NCI-H1048 (cell line): ENCODE measurements around the gene TUBGCP6.
"Not testable (repeated sequence)": the region's sequence is repeated elsewhere in the genome, so short reads cannot be mapped to it uniquely, and the experiment has no call there.

Experiments
- DNase-seq: peaks from one replicate; lab custom pipeline; 2025; lab: John Stamatoyannopoulos, UW

The TUBGCP6 gene

DNA sequence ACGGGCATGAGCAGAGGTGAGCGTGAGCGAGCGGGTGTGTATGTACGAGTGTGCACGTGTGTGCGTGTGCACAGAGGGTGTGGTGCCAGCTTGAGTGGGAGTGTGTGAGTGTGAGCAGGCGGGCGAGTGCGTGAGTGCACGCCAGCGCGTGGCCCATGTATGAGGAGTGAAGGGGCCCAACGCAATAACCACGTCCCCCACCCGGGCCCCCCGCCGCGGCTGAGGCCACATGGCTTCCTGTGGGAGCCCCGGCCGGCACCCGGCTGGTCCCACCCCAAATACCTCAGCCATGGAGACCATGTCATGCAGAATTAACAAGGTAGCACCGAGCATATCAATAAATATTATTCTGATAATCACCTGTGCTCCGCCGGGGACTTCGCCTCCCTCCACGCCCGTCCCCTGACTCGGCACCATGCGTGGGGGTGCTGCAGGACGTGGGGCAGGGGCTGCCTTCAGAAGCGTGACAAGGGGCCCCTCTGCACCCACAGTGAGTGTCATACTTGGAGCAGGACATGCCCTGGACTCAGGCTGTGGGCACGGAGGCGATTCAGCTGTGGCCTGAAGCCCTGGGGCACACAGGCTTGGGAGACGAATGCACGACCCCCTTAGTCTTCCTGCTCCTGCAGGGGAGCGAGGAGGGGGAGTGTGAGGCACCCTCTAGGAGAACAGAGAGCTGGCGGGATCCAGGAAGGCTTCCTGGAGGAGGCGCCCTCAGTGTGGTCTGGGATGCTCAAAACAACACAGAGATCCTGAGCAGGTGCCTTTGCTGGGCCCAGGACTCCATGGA is 64.7 kb downstream of the TUBGCP6 start:
- no peak for DNase-seq

DNA sequence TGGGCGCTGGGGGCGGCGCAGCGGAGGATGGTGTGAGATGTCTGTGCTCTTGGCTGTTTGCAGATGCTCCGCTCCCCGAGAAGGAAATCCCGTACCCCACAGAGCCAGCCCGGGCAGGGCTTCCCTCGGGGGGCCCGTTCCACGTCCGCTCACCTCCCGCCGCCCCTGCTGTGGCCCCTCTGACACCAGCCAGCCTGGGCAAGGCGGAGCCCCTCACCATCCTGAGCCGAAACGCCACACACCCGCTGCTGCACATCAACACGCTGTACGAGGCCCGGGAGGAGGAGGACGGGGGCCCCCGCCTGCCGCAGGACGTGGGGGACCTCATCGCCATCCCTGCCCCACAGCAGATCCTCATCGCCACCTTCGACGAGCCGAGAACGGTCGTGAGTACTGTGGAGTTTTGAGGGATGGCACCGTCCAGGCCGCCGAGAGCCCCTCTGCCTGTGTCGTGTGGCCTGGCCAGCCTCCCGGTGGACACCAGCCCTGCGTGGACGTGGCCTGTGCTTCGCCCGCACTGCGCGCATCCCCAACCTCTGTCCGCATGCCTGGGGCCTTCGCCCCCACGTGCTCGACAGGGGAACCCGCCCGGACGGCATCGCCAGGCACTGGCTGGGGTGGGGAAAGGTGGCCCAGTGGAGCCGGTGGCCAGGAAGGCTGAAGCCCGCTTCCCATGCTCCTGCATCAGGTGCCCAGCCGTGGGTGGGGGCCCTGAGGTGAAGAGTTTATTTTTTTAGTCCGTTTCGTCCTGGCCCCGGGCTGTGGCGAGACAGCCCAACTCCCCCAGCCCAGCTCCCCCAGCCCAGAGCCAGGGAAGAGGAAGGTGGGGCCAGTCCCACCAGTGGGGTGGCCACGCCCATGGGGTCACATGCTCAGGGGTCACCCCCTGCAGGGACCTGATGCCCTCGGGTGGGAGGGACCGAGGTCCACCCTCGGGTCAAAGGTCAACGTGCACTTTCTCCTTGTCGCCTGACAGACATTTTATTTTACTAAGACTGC is 65.7 kb downstream of the TUBGCP6 start:
- DNase-seq = no peak

GRCh38 chr22:50178471-50178864 is 66.4 kb downstream of the TUBGCP6 start:
- DNase-seq = no peak

DNA sequence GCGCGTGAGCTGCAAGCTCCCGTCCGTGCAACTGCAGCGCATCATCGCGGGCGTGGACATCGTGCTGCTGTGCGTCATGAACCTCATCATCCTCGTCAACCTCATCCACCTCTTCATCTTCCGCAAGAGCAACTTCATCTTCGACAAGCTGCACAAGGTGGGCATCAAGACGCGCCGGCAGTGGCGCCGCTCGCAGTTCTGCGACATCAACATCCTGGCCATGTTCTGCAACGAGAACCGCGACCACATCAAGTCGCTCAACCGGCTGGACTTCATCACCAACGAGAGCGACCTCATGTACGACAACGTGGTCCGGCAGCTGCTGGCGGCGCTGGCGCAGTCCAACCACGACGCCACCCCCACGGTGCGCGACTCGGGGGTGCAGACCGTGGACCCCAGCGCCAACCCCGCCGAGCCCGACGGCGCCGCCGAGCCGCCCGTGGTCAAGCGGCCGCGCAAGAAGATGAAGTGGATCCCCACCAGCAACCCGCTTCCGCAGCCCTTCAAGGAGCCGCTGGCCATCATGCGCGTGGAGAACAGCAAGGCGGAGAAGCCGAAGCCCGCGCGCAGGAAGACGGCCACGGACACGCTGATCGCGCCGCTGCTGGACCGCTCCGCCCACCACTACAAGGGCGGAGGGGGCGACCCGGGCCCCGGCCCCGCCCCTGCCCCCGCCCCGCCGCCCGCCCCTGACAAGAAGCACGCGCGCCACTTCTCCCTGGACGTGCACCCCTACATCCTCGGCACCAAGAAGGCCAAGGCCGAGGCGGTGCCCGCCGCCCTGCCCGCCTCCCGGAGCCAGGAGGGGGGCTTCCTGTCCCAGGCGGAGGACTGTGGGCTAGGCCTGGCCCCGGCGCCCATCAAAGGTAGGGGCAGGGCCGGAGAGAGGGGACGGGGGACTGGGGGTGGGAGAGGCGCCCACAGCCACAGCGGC is 67.0 kb downstream of the TUBGCP6 start:
- no peak for DNase-seq

- no peak for DNase-seq
These were observed 67.8 kb downstream of the TUBGCP6 start for GRCh38 chr22:50176850-50177536.

- no peak for DNase-seq
These were observed 68.6 kb downstream of the TUBGCP6 start for GRCh38 chr22:50175921-50176849.

DNA sequence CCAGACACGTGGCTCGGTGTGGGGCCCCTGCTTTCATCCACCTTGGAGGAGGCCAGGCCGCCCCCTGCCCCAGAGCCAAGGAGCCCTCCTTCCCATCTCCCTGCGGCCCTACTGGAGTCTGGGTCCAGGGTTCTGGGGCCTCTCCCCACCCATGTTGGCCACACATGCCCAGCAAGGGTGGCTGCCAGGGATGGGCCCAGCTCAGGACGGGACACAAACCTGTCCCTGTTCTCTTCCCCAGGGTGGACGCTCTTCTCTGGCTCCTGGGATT is 69.7 kb downstream of the TUBGCP6 start:
- no peak for DNase-seq

- no peak for DNase-seq
These were observed 70.2 kb downstream of the TUBGCP6 start for GRCh38 chr22:50174382-50175190.

DNA sequence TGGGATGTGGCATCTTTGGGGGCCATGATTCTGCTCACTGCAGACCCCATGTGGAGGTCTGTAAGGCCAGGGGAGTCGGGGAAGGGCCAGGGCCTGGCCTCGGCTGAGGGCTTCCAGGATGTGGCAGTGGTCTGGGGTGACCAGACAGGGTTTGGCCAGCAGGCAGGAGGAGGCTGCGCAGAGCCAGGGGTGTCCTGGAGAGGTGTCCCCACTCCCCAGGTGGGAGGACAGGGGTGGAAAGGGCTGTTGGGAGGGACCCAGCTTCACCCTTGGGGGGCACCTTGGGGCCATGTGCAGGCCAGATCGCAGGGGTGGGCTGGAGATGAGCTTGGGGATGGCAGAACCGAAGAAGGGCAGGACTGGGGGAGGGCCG is 70.9 kb downstream of the TUBGCP6 start:
- no peak for DNase-seq

DNA sequence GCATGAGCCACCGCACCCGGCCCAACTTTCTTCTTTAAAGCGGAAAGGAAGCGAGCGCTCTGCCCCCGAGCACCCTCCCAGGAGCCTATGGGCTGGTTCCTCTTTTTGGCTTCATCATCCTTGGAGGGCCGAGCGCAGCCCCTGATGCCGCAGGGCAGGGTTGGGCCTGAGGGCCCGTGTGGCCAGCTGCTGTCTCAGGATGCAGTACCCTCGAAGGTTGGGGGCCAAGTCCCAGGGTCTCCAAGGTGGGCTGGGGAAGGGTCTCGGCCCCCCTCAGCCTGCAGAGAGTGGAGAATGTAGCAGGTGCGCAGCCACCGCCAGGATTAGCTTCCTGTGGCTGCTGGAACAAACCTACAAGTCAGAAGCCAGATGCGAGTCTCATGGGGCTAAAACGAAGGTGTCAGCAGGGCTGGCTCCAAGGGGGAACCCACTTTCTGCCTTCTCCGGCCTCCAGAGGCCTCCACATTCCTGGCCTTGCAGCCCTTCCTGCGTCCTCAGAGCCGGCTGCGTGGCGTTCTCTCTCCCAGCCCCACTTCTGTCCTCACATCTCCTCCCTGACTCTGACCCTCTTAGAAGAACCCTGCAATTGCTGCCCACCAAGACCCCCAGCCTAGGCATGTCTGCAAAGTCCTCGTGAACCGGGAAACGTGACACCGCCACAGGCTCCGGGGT is 71.4 kb downstream of the TUBGCP6 start:
- no peak for DNase-seq

- no peak for DNase-seq
These were observed 72.8 kb downstream of the TUBGCP6 start for GRCh38 chr22:50171965-50172421.

- DNase-seq = no peak
These were observed 73.4 kb downstream of the TUBGCP6 start for GRCh38 chr22:50171319-50171964.

GRCh38 chr22:50170453-50171318 is 74.1 kb downstream of the TUBGCP6 start, which contains the start of gene PANX2:
PANX2 (plus strand) TSS chr22:50170731; CDS start chr22:50170731, 0 bp downstream.
- DNase-seq = no peak

- no peak for DNase-seq
These were observed 75.0 kb downstream of the TUBGCP6 start for GRCh38 chr22:50169774-50170341.

DNA sequence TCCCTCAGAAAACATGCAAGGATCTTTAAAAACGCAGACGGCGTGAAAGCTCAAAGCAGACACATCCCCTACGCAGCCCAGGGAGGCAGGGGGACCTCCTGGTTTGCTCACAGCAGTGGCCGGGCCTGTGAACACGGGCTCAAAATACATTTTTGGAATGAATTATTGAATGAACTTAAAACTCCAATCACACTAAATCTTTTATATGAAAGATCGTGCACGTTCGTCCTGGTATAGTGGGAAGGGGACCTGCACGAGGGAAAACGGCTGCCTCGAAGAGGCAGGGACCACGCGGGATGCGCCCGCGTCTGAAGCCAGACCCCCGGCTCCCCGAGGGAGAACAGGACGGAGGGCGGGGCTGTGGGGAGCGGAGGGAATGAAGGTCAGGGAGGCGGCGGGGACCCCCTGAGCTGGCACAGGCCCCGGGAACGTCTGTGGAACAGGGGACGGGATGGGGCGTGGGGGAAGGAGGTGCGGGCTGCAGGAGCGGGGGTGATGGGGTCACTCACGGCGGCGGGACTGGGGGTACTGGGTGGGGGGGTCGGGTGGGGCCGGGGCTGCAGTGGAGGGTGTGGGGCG is 75.6 kb downstream of the TUBGCP6 start:
- DNase-seq = no peak

GRCh38 chr22:50168490-50169180 is 76.2 kb downstream of the TUBGCP6 start:
- DNase-seq = not testable (repeated sequence)
